HCT116 (cell line): ENCODE data around the gene MROH7. TPM values are rescaled to one million over a fixed set of nuclear protein-coding genes. Genes with fewer than 3 reads are reported as not detected.

Experiments
- ATAC-seq: fragments of 200-7000 bp; cut with Tn5 transposase; 2 replicates; pipeline ENCODE4 v1.9.1; 2020; ENCODE audit warnings: mild to moderate bottlenecking, moderate library complexity
- BruUV-seq: library from RNA; stranded (reverse); fragments of 400-500 nt; replicated peaks from 2 replicates; lab custom pipeline; 2021; lab: Mats Ljungman, UMichigan
- CTCF ChIA-PET: fragments of 300-600 bp; sonication (Branson Sonifier 250); formaldehyde crosslinking; loops from one replicate; lab custom pipeline; 2021; ENCODE audit warnings: antibody characterized with exemption; lab: Charles Lee
- POLR2A ChIA-PET: fragments of 300-600, 350-600 bp; sonication (Branson Sonifier 250); formaldehyde crosslinking; loops from one replicate; lab custom pipeline; 2021; ENCODE audit warnings: antibody characterized with exemption; lab: Charles Lee
- RAD21 ChIA-PET, 2 experiments: fragments of 300-600 bp; sonication (Branson Sonifier 250); formaldehyde crosslinking; loops; one replicate each; lab custom pipeline; 2023; ENCODE audit warnings: low total read pairs in 2 of 2; ENCODE audit not compliant: uncharacterized antibody in 2 of 2, unreplicated experiment in 2 of 2, low non-redundant PET in 1 of 2; lab: Charles Lee
- DNase-seq: peaks from one replicate; pipeline ENCODE4 v3.0.0-alpha.2; 2010; ENCODE audit warnings: low read depth, low spot score
- H2AFZ ChIP-seq: fragments of 200-600 bp; shearing (Covaris generic), sonication (generic); 2 replicates; pipeline ENCODE4 v1.6.1; 2017; ENCODE audit warnings: low read depth, mixed run types, mixed read lengths, antibody characterized with exemption, low read length; ENCODE audit not compliant: poor library complexity, severe bottlenecking
- H3K27ac ChIP-seq: 2 replicates; pipeline ENCODE4 v1.5.1; 2012; ENCODE audit warnings: low read depth, low read length
- H3K27me3 ChIP-seq: fragments of 200-600 bp; sonication (generic); 2 replicates; pipeline ENCODE4 v1.6.1; 2016; ENCODE audit warnings: mixed run types, low read length, mixed read lengths; ENCODE audit not compliant: insufficient read depth
- H3K36me3 ChIP-seq, 2 experiments: fragments of 200-500 bp in 1 of 2; fragments of 200-600 bp in 1 of 2; sonication (Bioruptor generic) in 1 of 2; sonication (generic) in 1 of 2; 2 replicates each; pipeline versions ENCODE4 v1.5.1 to v1.6.1; 2014 to 2016; ENCODE audit warnings: low read length in 2 of 2, inconsistent platforms in 1 of 2, mixed read lengths in 1 of 2, mixed run types in 1 of 2; ENCODE audit not compliant: insufficient read depth in 2 of 2, control insufficient read depth in 1 of 2
- H3K4me1 ChIP-seq, 2 experiments: fragments of 200-600 bp in 1 of 2; sonication (generic) in 1 of 2; 2 replicates each; pipeline versions ENCODE4 v1.5.1 to v1.6.1; 2012 to 2017; ENCODE audit warnings: low read length in 2 of 2, inconsistent platforms in 1 of 2, mild to moderate bottlenecking in 1 of 2, mixed read lengths in 1 of 2, mixed run types in 1 of 2, moderate library complexity in 1 of 2; ENCODE audit not compliant: insufficient read depth in 2 of 2, control insufficient read depth in 1 of 2
- H3K4me2 ChIP-seq: fragments of 200-600 bp; sonication (generic); 2 replicates; pipeline ENCODE4 v1.6.1; 2017; ENCODE audit warnings: mixed run types, low read length, mixed read lengths
- H3K4me3 ChIP-seq, 2 experiments: fragments of 200-600 bp in 1 of 2; sonication (generic) in 1 of 2; replicated peaks in 1 of 2; 2 replicates each; pipeline ENCODE4 v1.5.1; 2011 to 2016; ENCODE audit warnings: low read length in 2 of 2, control low read depth in 1 of 2, low read depth in 1 of 2, mild to moderate bottlenecking in 1 of 2, mixed read lengths in 1 of 2, mixed run types in 1 of 2
- H3K79me2 ChIP-seq: fragments of 200-600 bp; sonication (generic); 2 replicates; pipeline ENCODE4 v1.6.1; 2017; ENCODE audit warnings: mild to moderate bottlenecking, mixed run types, low read length, moderate library complexity, mixed read lengths; ENCODE audit not compliant: insufficient read depth
- H3K9ac ChIP-seq: fragments of 200-600 bp; sonication (generic); 2 replicates; pipeline ENCODE4 v1.6.1; 2016; ENCODE audit warnings: low read length, mixed read lengths
- H3K9me2 ChIP-seq: fragments of 200-600 bp; sonication (generic), shearing (Covaris generic); 2 replicates; pipeline ENCODE4 v1.6.1; 2017; ENCODE audit warnings: mixed run types, mild to moderate bottlenecking, moderate library complexity; ENCODE audit not compliant: insufficient read depth
- H3K9me3 ChIP-seq, 2 experiments: fragments of 200-500 bp in 1 of 2; fragments of 200-600 bp in 1 of 2; sonication (Bioruptor generic) in 1 of 2; sonication (generic) in 1 of 2; 2 replicates each; pipeline ENCODE4 v1.6.1; 2014 to 2017; ENCODE audit warnings: low read length in 2 of 2, mixed read lengths in 2 of 2, inconsistent platforms in 1 of 2, low read depth in 1 of 2, mild to moderate bottlenecking in 1 of 2, mixed run types in 1 of 2, moderate library complexity in 1 of 2; ENCODE audit not compliant: control insufficient read depth in 1 of 2, insufficient read depth in 1 of 2
- H4K20me1 ChIP-seq: fragments of 200-600 bp; sonication (generic), shearing (Covaris generic); 2 replicates; pipeline ENCODE4 v1.6.1; 2017; ENCODE audit warnings: mixed run types, mild to moderate bottlenecking, moderate library complexity; ENCODE audit not compliant: insufficient read depth
- FOSL1 ChIP-seq: IDR thresholded peaks from 2 replicates; pipeline ENCODE4 v1.6.1; 2012; ENCODE audit warnings: low read depth
- TCF7L2 ChIP-seq: IDR thresholded peaks from 2 replicates; pipeline ENCODE4 v1.7.0; 2011; ENCODE audit warnings: borderline replicate concordance, inconsistent platforms; ENCODE audit not compliant: insufficient read depth, insufficient read length; ENCODE audit errors: extremely low read depth
- YY1 ChIP-seq: IDR thresholded peaks from 2 replicates; pipeline ENCODE4 v1.6.1; 2011; ENCODE audit warnings: low read length, low read depth, moderate library complexity, mild to moderate bottlenecking; ENCODE audit not compliant: insufficient replicate concordance; ENCODE audit errors: extremely low read depth
- ZNF274 ChIP-seq: fragments of 200-500 bp; sonication (Bioruptor generic); IDR thresholded peaks from 2 replicates; pipeline ENCODE4 v1.6.1; 2014; ENCODE audit warnings: mild to moderate bottlenecking, low read depth, low read length, inconsistent platforms
- intact Hi-C: fragments of 100-400 bp; cut with micrococcal nuclease; formaldehyde crosslinking; loops from 2 replicates; pipeline ENCODE4 v1.10.0; 2022
- total RNA-seq: library from RNA; stranded (reverse); gene quantifications from one replicate; pipeline ENCODE4 v1.2.1, GENCODE V29; 2021; ENCODE audit not compliant: unreplicated experiment
- TF ChIP-seq, protein P1 (sequence below): IDR thresholded peaks from 2 replicates; pipeline ENCODE4 v1.6.1; 2012; ENCODE audit warnings: low read depth
- TF ChIP-seq, protein P2 (sequence below): IDR thresholded peaks from 2 replicates; pipeline ENCODE4 v1.6.1; 2012

MROH7 gene
- total RNA-seq, 1 experiment from 2014 or later: 1.1 TPM

DNA sequence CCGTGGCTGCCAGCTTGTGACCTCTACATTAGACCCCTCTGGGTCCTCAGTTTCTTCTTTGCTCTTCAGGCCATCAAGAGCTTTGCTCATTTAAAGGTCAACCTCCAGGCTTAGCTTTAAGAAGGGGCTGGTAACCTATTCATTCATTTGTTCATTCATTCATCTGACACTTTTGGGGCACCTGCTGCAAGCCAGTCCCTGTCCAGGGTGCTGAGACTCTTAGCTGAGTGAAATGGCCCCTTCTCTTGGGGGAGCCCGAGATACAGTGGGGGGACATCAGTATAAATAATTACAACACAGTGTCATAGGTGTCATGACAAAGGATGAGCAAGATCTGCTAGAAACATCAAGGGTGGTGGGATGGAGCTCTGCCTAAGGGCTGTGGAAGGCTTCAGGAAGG lies 63.6 kb downstream of the MROH7 start:
- RAD21 ChIA-PET: no interaction called here
- Histone ChIP-seq H3K27ac (no peak overlapping the region), H3K36me3 (no peaks in the 10 kb centered on the region), H4K20me1 (no peaks in the 10 kb centered on the region), H3K9me3 (no peaks in the 10 kb centered on the region), H3K9me2 (no peaks in the 10 kb centered on the region), H3K27me3 (peaks cover 30% of the 10 kb centered on the region), H3K4me1 (no peaks in the 10 kb centered on the region)
- CTCF ChIA-PET: no interaction called here
- BruUV-seq: no TSS peak
- TF ChIP-seq, protein P1, sequence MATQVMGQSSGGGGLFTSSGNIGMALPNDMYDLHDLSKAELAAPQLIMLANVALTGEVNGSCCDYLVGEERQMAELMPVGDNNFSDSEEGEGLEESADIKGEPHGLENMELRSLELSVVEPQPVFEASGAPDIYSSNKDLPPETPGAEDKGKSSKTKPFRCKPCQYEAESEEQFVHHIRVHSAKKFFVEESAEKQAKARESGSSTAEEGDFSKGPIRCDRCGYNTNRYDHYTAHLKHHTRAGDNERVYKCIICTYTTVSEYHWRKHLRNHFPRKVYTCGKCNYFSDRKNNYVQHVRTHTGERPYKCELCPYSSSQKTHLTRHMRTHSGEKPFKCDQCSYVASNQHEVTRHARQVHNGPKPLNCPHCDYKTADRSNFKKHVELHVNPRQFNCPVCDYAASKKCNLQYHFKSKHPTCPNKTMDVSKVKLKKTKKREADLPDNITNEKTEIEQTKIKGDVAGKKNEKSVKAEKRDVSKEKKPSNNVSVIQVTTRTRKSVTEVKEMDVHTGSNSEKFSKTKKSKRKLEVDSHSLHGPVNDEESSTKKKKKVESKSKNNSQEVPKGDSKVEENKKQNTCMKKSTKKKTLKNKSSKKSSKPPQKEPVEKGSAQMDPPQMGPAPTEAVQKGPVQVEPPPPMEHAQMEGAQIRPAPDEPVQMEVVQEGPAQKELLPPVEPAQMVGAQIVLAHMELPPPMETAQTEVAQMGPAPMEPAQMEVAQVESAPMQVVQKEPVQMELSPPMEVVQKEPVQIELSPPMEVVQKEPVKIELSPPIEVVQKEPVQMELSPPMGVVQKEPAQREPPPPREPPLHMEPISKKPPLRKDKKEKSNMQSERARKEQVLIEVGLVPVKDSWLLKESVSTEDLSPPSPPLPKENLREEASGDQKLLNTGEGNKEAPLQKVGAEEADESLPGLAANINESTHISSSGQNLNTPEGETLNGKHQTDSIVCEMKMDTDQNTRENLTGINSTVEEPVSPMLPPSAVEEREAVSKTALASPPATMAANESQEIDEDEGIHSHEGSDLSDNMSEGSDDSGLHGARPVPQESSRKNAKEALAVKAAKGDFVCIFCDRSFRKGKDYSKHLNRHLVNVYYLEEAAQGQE: peak; percentile 63
- TF ChIP-seq, protein P2, sequence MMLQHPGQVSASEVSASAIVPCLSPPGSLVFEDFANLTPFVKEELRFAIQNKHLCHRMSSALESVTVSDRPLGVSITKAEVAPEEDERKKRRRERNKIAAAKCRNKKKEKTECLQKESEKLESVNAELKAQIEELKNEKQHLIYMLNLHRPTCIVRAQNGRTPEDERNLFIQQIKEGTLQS: no peak
- no peak for TF ChIP-seq ZNF274
- no peak for TF ChIP-seq FOSL1
- TF ChIP-seq TCF7L2: no peak
- TF ChIP-seq YY1: no peak
- TF ChIP-seq, all 23 proteins: peak for 1
- DNase-seq (no peak), ATAC-seq (no peak)
- no peaks in the 10 kb centered on the region for H3K79me2 ChIP-seq
- H3K4me2 ChIP-seq: no peak overlapping the region
- intact Hi-C loops: no loop called here
- no peak overlapping the region for H3K9ac ChIP-seq
- POLR2A ChIA-PET: no interaction called here
- no peak overlapping the region for H3K4me3 ChIP-seq
- no peak overlapping the region for H2AFZ ChIP-seq
